Thymus (tissue), 11 donors: ENCODE data around the gene ARPC5. TPM values are rescaled to one million over a fixed set of nuclear protein-coding genes. Genes with fewer than 3 reads are reported as not detected.

ENCODE experiments used
- DNase-seq, 9 donors: peaks; one replicate each; pipeline ENCODE4 v3.0.0-alpha.2; 2013; ENCODE audit warnings: low spot score in 9 of 9, low read depth in 6 of 9, missing footprints in 1 of 9
- H3K27ac ChIP-seq, 2 donors: one replicate each; pipeline ENCODE4 v1.5.1; 2013; ENCODE audit warnings: control low read depth in 1 of 2, low read depth in 1 of 2, low read length in 1 of 2, mild to moderate bottlenecking in 1 of 2, moderate library complexity in 1 of 2
- H3K27me3 ChIP-seq, 2 donors: one replicate each; pipeline ENCODE4 v1.5.1; 2013; ENCODE audit warnings: low read length in 1 of 2; ENCODE audit not compliant: control insufficient read depth in 2 of 2, insufficient read depth in 1 of 2
- H3K36me3 ChIP-seq, 2 donors: one replicate each; pipeline ENCODE4 v1.5.1; 2013; ENCODE audit warnings: low read length in 1 of 2, mild to moderate bottlenecking in 1 of 2, moderate library complexity in 1 of 2; ENCODE audit not compliant: control insufficient read depth in 2 of 2, insufficient read depth in 2 of 2
- H3K4me1 ChIP-seq, 2 donors: one replicate each; pipeline ENCODE4 v1.5.1; 2013; ENCODE audit warnings: low read length in 2 of 2; ENCODE audit not compliant: control insufficient read depth in 2 of 2, insufficient read depth in 2 of 2
- H3K4me3 ChIP-seq, 2 donors: one replicate each; pipeline ENCODE4 v1.5.1; 2013; ENCODE audit warnings: low read length in 2 of 2, control low read depth in 1 of 2, mild to moderate bottlenecking in 1 of 2
- H3K9me3 ChIP-seq, 2 donors: one replicate each; pipeline ENCODE4 v1.5.1; 2013; ENCODE audit warnings: low read length in 1 of 2, mild to moderate bottlenecking in 1 of 2; ENCODE audit not compliant: control insufficient read depth in 2 of 2, insufficient read depth in 1 of 2
- WGBS: extraction: QIAGEN DNeasy Blood & Tissue Kit; methylation state at CpG from one replicate; pipeline ENCODE4 v1.1.7; 2013; 5-methylcytosine and 5-hydroxymethylcytosine counted together
- polyA plus RNA-seq: library from polyadenylated mRNA; stranded (reverse); fragments of 200-250 nt; gene quantifications from one replicate; pipeline ENCODE4 v1.2.3, GENCODE V29; 2013
- total RNA-seq: library from RNA; stranded (reverse); fragments of 120-200 nt; gene quantifications from one replicate; pipeline ENCODE4 v1.2.4, GENCODE V29; 2013
- donor health status: healthy.

Gene ARPC5
- total and polyA plus RNA-seq, 2 donors: 250 to 330 TPM

DNA sequence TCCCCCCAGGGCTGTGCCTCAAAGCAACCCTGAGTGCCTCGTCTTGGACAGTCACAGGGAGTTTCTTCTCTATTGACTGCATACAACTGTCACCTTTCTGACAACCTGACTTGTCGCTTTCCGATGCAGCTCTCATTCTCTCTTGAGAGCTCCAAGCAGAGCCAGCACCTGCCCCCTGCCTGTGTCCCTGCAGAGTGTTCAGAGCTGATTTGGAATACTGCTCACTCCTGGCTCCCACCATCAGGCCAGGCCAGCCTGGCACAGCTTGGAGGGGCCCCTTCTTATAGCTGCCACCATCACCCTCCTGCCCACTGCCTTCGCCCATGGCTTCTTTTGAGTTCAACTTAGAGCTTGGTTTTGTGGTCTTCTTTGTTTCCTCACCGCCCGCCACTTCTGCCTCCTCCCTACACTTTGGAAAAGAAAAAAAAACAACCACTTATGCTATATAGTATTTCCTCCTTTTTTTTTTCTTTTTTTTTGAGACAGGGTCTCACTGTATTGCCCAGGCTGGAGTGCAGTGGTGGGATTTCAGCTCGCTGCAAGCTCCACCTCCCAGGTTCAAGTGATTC is 57.6 kb downstream of the ARPC5 start:
- no peak for DNase-seq
- Histone ChIP-seq H3K27ac (no peak overlapping the region), H3K9me3 (peaks cover 0 to under 1% of the 10 kb centered on the region in 2 donors), H3K27me3 (no peaks in the 10 kb centered on the region), H3K36me3 (no peaks in the 10 kb centered on the region), H3K4me3 (no peak overlapping the region), H3K4me1 (peaks cover 3 to 23% of the 10 kb centered on the region in 2 donors)
- 55% methylated on average over 7 of the region's 7 CpGs for WGBS

DNA sequence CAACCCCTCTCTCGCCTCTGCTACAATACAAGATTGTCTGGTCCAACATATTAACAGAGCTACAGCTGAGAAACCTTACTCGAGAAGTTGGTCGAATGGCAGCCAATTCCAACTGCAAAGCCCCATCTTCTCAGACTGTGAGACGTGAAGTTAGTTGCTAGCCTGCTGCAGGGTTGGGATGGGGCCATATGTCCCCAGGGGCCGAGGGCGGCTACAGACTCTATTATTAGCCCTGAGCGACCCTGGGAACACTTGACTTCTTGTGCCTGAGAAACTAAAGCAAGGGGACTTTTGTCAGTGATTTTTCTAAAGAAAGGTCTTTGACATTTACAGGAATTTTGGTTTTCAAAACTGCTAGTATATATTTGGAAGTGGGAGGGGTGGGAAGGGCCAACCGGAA is 59.0 kb downstream of the ARPC5 start:
- WGBS: 96% methylated on average over 8 of the region's 8 CpGs
- Histone ChIP-seq H3K9me3 (peaks cover 0 to 3% of the 10 kb centered on the region in 2 donors), H3K27ac (no peak overlapping the region), H3K36me3 (no peaks in the 10 kb centered on the region), H3K4me3 (no peak overlapping the region), H3K27me3 (no peaks in the 10 kb centered on the region), H3K4me1 (peaks cover 3 to 23% of the 10 kb centered on the region in 2 donors)
- no peak for DNase-seq

DNA sequence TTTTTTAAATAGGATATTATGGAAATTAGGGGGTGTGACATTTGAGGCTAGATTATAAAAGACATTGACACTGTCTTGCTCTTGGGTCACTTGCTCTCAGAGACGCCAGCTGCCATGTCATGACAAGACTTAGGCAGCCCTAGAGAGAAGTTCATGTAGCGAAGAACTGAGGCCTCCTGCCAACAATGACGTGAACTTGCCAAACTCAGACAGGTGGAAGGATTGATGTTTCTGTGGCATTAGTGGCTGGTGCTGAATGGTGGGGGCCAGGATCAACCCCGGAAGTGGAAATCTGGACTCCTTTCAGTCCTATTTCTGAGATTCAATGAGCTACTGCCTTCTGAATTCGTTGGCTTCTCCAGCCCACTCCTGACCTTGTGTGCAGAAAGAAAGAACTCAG is 60.0 kb downstream of the ARPC5 start:
- WGBS: 94% methylated on average over 5 of the region's 5 CpGs
- H3K27me3 ChIP-seq: no peaks in the 10 kb centered on the region
- H3K27ac ChIP-seq: no peak overlapping the region
- no peaks in the 10 kb centered on the region for H3K36me3 ChIP-seq
- H3K9me3 ChIP-seq: peaks cover 0 to 3% of the 10 kb centered on the region in 2 donors
- no peak for DNase-seq
- no peak overlapping the region for H3K4me3 ChIP-seq
- peaks cover 3 to 22% of the 10 kb centered on the region in 2 donors for H3K4me1 ChIP-seq

DNA sequence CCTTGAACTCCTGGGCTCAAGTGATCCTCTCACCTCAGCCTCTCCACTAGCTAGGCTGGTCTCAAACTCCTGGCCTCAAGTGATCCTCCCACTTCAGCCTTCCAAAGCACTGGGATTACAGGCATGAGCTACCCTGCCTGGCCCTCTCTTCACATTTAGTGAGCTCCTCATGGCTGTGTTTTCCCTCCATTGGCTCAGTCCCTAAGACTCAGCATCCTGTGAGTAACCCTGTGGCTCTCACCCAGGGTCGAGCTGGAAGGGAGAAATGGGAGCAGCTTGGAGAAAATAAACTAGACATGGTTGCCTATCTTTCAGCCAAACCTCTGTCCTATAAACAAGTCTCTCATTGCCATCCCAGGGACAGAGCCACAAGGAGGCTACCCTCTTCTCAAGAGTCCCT is 62.9 kb downstream of the ARPC5 start:
- 98% methylated on average over 1 of the region's 1 CpG for WGBS
- Histone ChIP-seq H3K36me3 (no peaks in the 10 kb centered on the region), H3K27me3 (no peaks in the 10 kb centered on the region), H3K4me3 (no peak overlapping the region), H3K27ac (no peak overlapping the region), H3K4me1 (peaks cover 0 to 5% of the 10 kb centered on the region in 2 donors), H3K9me3 (peaks cover 0 to 3% of the 10 kb centered on the region in 2 donors)
- no peak for DNase-seq

DNA sequence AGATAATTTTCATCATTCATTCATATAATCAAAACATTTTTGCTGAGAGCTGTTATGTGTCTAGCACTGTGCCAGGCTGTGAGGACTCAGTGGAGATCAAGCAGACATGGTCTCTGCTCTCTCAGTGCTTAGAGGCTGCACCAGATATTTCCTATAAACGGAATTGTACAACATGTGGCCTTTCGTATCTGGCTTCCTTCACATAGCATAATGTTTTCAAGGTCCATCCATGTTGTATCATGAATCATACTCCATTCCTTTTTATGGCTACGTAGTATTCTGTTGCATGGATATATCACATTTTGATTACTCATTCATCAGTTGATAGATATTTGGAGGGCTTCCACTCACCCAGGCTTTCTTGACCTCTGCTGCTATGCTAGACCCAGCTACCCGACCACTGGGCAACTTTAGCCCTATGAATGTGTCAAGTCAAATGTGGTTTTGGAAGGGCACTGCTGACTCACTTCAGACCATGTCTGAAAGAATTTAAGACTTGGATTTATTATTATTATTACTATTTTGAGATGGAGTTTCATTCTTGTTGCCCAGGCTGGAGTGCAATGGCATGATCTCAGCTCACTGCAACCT is 63.8 kb downstream of the ARPC5 start:
- H3K4me1 ChIP-seq: peaks cover 0 to 11% of the 10 kb centered on the region in 2 donors

More for the DNA sequence above, 63.8 kb downstream of the ARPC5 start:
- no peak for DNase-seq
- Histone ChIP-seq H3K36me3 (no peaks in the 10 kb centered on the region), H3K9me3 (peaks cover 0 to 3% of the 10 kb centered on the region in 2 donors), H3K4me3 (no peak overlapping the region), H3K27ac (no peak overlapping the region), H3K27me3 (no peaks in the 10 kb centered on the region)
- 97% methylated on average over 4 of the region's 4 CpGs for WGBS

Other genes starting within 250 kb of the ARPC5 start
- 0.28 TPM for gene NMNAT2, start 217.4 kb downstream of the ARPC5 start, total RNA-seq
- 0.23 TPM for gene NMNAT2, start 217.4 kb downstream of the ARPC5 start, polyA plus RNA-seq
- gene SMG7, start 163.3 kb downstream of the ARPC5 start, total RNA-seq: 13.4 TPM
- 22.9 TPM for gene SMG7, start 163.3 kb downstream of the ARPC5 start, polyA plus RNA-seq
- 11.9 TPM for gene NCF2, start 45.3 kb downstream of the ARPC5 start, total RNA-seq
- gene NCF2, start 45.3 kb downstream of the ARPC5 start, polyA plus RNA-seq: 13.3 TPM
- gene APOBEC4, start 17.5 kb upstream of the ARPC5 start, total RNA-seq: not detected
- 0.02 TPM for gene APOBEC4, start 17.5 kb upstream of the ARPC5 start, polyA plus RNA-seq
- gene RGL1, start 169.3 kb upstream of the ARPC5 start, total RNA-seq: 9.1 TPM
- gene RGL1, start 169.3 kb upstream of the ARPC5 start, polyA plus RNA-seq: 11.9 TPM